ENCODE results near the gene DPH5.

DPH5 gene

DNA sequence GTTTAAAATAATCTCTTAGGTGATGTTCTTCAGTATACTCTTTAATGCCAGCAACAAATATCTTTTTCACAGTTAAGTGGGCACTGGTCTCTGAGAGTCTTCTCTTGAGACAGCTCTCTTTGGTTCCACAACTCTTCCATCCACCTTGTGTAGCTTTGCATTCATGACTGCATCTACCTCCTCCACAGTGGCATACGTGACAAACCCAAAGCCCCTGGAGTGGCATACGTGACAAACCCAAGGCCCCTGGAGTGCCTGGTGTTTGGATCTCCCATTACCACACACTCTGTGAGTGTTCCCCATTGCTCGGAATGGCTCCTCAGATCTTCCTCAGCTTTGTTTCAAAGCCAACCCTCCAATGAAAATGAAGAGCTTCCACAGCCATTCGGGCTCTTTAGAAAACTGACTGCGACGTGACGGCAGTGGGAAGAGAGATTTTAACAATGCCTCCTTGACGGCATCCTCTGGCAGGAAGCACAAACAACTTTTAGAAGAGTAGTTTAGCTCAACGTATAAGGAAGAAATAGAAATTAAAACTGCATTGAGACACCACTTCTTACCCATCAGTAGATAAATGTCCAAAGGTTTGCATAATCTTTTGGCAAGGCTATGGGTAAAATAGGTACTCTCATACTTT lies 83.9 kb downstream of the DPH5 start:
- no peak for DNase-seq (ENCODE audit: low spot score)

GRCh38 chr1:100941098-100941527 lies 84.5 kb downstream of the DPH5 start:
- no peak for DNase-seq (ENCODE audit: low spot score)

All from pons (tissue), 1 donor.